A549 (cell line): Measurements from ENCODE around the gene KHDC1. TPM values are rescaled to one million over a fixed set of nuclear protein-coding genes. Genes with fewer than 3 reads are reported as not detected.
"Not testable (repeated sequence)": the region's sequence is repeated elsewhere in the genome, so short reads cannot be mapped to it uniquely, and the experiment has no call there.

ENCODE experiments used
- ATAC-seq, 2 experiments: fragments of 200-7000 bp in 1 of 2; fragments of >200 bp in 1 of 2; cut with Nextera tagmentation in 1 of 2; cut with Tn5 transposase in 1 of 2; 3 replicates each; pipeline versions ENCODE4 v1.8.0 to v1.9.1; 2018 to 2020; ENCODE audit warnings: mild to moderate bottlenecking in 1 of 2, moderate library complexity in 1 of 2
- CTCF ChIA-PET: fragments of 300-600 bp; sonication (Branson Sonifier 250); formaldehyde crosslinking; extraction: SDS; loops from one replicate; lab custom pipeline; 2021; ENCODE audit warnings: antibody characterized with exemption, inconsistent platforms; lab: Yijun Ruan, JAX
- POLR2A ChIA-PET: fragments of 350-600 bp; formaldehyde crosslinking; extraction: SDS; loops from one replicate; lab custom pipeline; 2021; ENCODE audit warnings: antibody characterized with exemption, inconsistent platforms; lab: Yijun Ruan, JAX
- DNase-seq, 2 experiments: peaks; one replicate each; pipeline versions ENCODE4 v3.0.0 to v3.0.0-alpha.2; 2011 to 2016; ENCODE audit warnings: low read depth in 1 of 2, low spot score in 1 of 2
- FAIRE-seq: peaks from 2 replicates; lab custom pipeline; 2011; peaks lifted over from hg19 to GRCh38; lab: Jason Lieb, UNC
- H3K27ac ChIP-seq, 2 experiments: fragments of >200 bp; sonication (Bioruptor Twin); formaldehyde crosslinking; 3 replicates each; pipeline ENCODE4 v1.5.1; 2016 to 2017
- H3K4me1 ChIP-seq: fragments of >200 bp; sonication (Bioruptor Twin); formaldehyde crosslinking; 3 replicates; pipeline ENCODE4 v1.6.1; 2016
- H3K4me2 ChIP-seq: fragments of >200 bp; sonication (Bioruptor Twin); formaldehyde crosslinking; 3 replicates; pipeline ENCODE4 v1.6.1; 2016
- H3K4me3 ChIP-seq: fragments of >200 bp; sonication (Bioruptor Twin); formaldehyde crosslinking; 3 replicates; pipeline ENCODE4 v1.5.1; 2016
- H3K9me3 ChIP-seq: fragments of >200 bp; sonication (Bioruptor Twin); formaldehyde crosslinking; 3 replicates; pipeline ENCODE4 v1.6.1; 2016
- CEBPB ChIP-seq, 2 experiments: fragments of >200 bp in 1 of 2; sonication (Bioruptor Twin) in 1 of 2; formaldehyde crosslinking in 1 of 2; IDR thresholded peaks; 2 replicates each; pipeline ENCODE4 v1.6.1; 2012 to 2016
- E2F6 ChIP-seq: IDR thresholded peaks from 2 replicates; pipeline ENCODE4 v1.6.1; 2012; ENCODE audit warnings: low read depth, borderline replicate concordance
- EHMT2 ChIP-seq: fragments of 200-600 bp; sonication (generic); IDR thresholded peaks from 2 replicates; pipeline ENCODE4 v1.6.1; 2016; ENCODE audit warnings: antibody characterized with exemption, low read depth, mild to moderate bottlenecking, moderate library complexity
- ESRRA ChIP-seq: fragments of 150-350 bp; IDR thresholded peaks from 2 replicates; pipeline ENCODE4 v1.6.1; 2014; ENCODE audit warnings: mild to moderate bottlenecking, low read length, borderline replicate concordance
- FOSL2 ChIP-seq, 2 experiments: fragments of 450-650 bp in 1 of 2; fragments of >200 bp in 1 of 2; sonication (Bioruptor Twin) in 1 of 2; formaldehyde crosslinking; IDR thresholded peaks; 2 replicates each; pipeline versions ENCODE4 v1.5.0 to v1.6.1; 2016 to 2020; ENCODE audit warnings: mild to moderate bottlenecking in 1 of 2, moderate library complexity in 1 of 2
- FOXS1 ChIP-seq: fragments of 250-450 bp; sonication (Bioruptor Pico); IDR thresholded peaks from 2 replicates; pipeline ENCODE4 v1.5.0; 2020; ENCODE audit warnings: mild to moderate bottlenecking, moderate library complexity
- HDAC2 ChIP-seq: fragments of 200-600 bp; sonication (generic); IDR thresholded peaks from 2 replicates; pipeline ENCODE4 v1.6.1; 2016
- HOXB13 ChIP-seq: fragments of 250-450 bp; sonication (Bioruptor Pico); IDR thresholded peaks from 2 replicates; pipeline ENCODE4 v1.5.0; 2020; ENCODE audit warnings: low read depth, mild to moderate bottlenecking, moderate library complexity
- HOXB5 ChIP-seq: fragments of 250-450 bp; sonication (Bioruptor Pico); IDR thresholded peaks from 2 replicates; pipeline ENCODE4 v1.5.0; 2020; ENCODE audit warnings: mild to moderate bottlenecking, moderate library complexity
- JUN ChIP-seq, 2 experiments: fragments of >200 bp; sonication (Bioruptor Twin); formaldehyde crosslinking; IDR thresholded peaks; 2 replicates in 1 of 2; 3 replicates in 1 of 2; pipeline ENCODE4 v1.6.1; 2016 to 2017
- MAX ChIP-seq: IDR thresholded peaks from 2 replicates; pipeline ENCODE4 v1.6.1; 2012
- NR3C1 ChIP-seq: fragments of >200 bp; sonication (Bioruptor Twin); formaldehyde crosslinking; IDR thresholded peaks from 3 replicates; pipeline ENCODE4 v1.6.1; 2017
- PBX3 ChIP-seq: IDR thresholded peaks from 2 replicates; pipeline ENCODE4 v1.6.1; 2012
- PHF8 ChIP-seq: fragments of 200-600 bp; sonication (generic); IDR thresholded peaks from 2 replicates; pipeline ENCODE4 v1.6.1; 2016; ENCODE audit warnings: low read depth, mild to moderate bottlenecking, antibody characterized with exemption, moderate library complexity, borderline replicate concordance
- POLR2A ChIP-seq: IDR thresholded peaks from 2 replicates; pipeline ENCODE4 v1.6.1; 2012; ENCODE audit warnings: mild to moderate bottlenecking, low read length
- SMC3 ChIP-seq: fragments of >200 bp; sonication (Bioruptor Twin); formaldehyde crosslinking; IDR thresholded peaks from 3 replicates; pipeline ENCODE4 v1.6.1; 2018; ENCODE audit warnings: inconsistent platforms
- TFCP2L1 ChIP-seq: fragments of 250-450 bp; sonication (Bioruptor Pico); IDR thresholded peaks from 2 replicates; pipeline ENCODE4 v1.5.0; 2021; ENCODE audit warnings: mild to moderate bottlenecking
- USF2 ChIP-seq: fragments of 450-650 bp; IDR thresholded peaks from 2 replicates; pipeline ENCODE4 v1.6.1; 2014; ENCODE audit warnings: antibody characterized with exemption
- WGBS: methylation state at CpG from one replicate; pipeline ENCODE4 v1.1.6; 2017; ENCODE audit errors: missing lambda C conversion rate; 5-methylcytosine and 5-hydroxymethylcytosine counted together
- polyA minus RNA-seq: library from RNA; depleted of rRNA, polyadenylated mRNA; stranded (reverse); fragments of >200 nt; gene quantifications from 2 replicates; pipeline ENCODE4 v1.2.3, GENCODE V29; 2011; rRNA and poly(A)+ RNA removed
- polyA plus RNA-seq, 4 experiments: library from polyadenylated mRNA; depleted of rRNA in 3 of 4; stranded (reverse); fragments of >200 nt; fragmentation: RNase III in 1 of 4; extraction: RNeasy Plus Mini Kit Qiagen cat#74134 plus additional on column Dnase treatment in 1 of 4; gene quantifications; 2 replicates in 3 of 4; 3 replicates in 1 of 4; pipeline ENCODE4 v1.2.3, GENCODE V29; 2011 to 2017

Gene KHDC1
- polyA plus RNA-seq (2011; rRNA removed) (5.2 and 6.4 TPM in 2 replicates), polyA plus RNA-seq (2017; fragmentation: RNase III; extraction: RNeasy Plus Mini Kit Qiagen cat#74134 plus additional on column Dnase treatment) (4.5 to 4.7 TPM (median 4.5 TPM) in 3 replicates), polyA minus RNA-seq (7.5 and 8.0 TPM in 2 replicates)
- polyA plus RNA-seq (2012; cell fraction: cytosol; rRNA removed): 5.4 and 5.5 TPM in 2 replicates
- 8.8 and 11.9 TPM in 2 replicates for polyA plus RNA-seq (2012; cell fraction: nucleus; rRNA removed)

GRCh38 chr6:73262671-73263569 is at the start of gene KHDC1:
Gene KHDC1 (minus strand): TSS chr6:73263196. CDS start chr6:73242517, 20,679 bp downstream.
- WGBS: 5% methylated on average over 7 of the region's 63 CpGs
- peak within 1 kb of the TSS; percentile 61 for H3K4me3 ChIP-seq
- ChIA-PET POLR2A (no interaction called here), CTCF (no interaction called here)
- 0 out of 3 replicates have a peak, but pooled peaks cover 4% of the 10 kb centered on the region for H3K4me1 ChIP-seq
- H3K9me3 ChIP-seq: no peaks in the 10 kb centered on the region
- H3K27ac ChIP-seq: peak within 1 kb of the TSS; percentile 76 to 96
- FAIRE-seq (no peak), DNase-seq (peak; percentile 42 to 52), ATAC-seq (peak; percentile 93 to 94)
- peak within 1 kb of the TSS; percentile 91 for H3K4me2 ChIP-seq
- TF ChIP-seq FOXS1 (CRISPR knock-in tag) (no peak), USF2 (no peak), ESRRA (no peak), FOSL2 (IDR thresholded peaks at IDR 0.05) (no peak), FOSL2 (CRISPR knock-in tag; IDR thresholded peaks at IDR 0.05) (no peak), SMC3 (no peak), EHMT2 (no peak), TFCP2L1 (CRISPR knock-in tag) (no peak), CEBPB (IDR thresholded peaks at IDR 0.05) (no peak), PHF8 (0 out of 2 replicates have a peak, but pooled peaks have one; percentile 0), MAX (peak; percentile 89), POLR2A (0 out of 2 replicates have a peak, but pooled peaks have one; percentile 10), PBX3 (no peak), HOXB13 (CRISPR knock-in tag) (peak; percentile 67; the same call in 1 of the 2 replicates), E2F6 (peak; percentile 97), HDAC2 (no peak), HOXB5 (CRISPR knock-in tag) (peak; percentile 48; the same call in 1 of the 2 replicates), JUN (IDR thresholded peaks at IDR 0.05) (peak in 1 of 2 experiments; percentile 65; a peak in 3 of 5 replicates), NR3C1 (no peak)
- TF ChIP-seq, all 56 proteins: peak for 7

GRCh38 chr6:73310503-73310845 is 47.5 kb upstream of the KHDC1 start:
- H3K4me1 ChIP-seq, POLR2A ChIA-PET, H3K9me3 ChIP-seq, FAIRE-seq, ATAC-seq, DNase-seq: not testable (repeated sequence)
- CTCF ChIA-PET: interaction anchor here (1.8 kb wide), 1 partner anchor 25 kb away, joined by 10 read pairs; no protein-coding TSS in a partner anchor
- H3K4me3 ChIP-seq: peak overlapping the region; percentile 67
- H3K4me2 ChIP-seq: peak overlapping the region; percentile 97
- 5% methylated on average over 4 of the region's 4 CpGs for WGBS
- peak overlapping the region; percentile 89 to 96 for H3K27ac ChIP-seq
